Measurements from ENCODE around the gene STAG1.
A peak's percentile ranks its signal among the peaks of the same experiment; 100 is the strongest.

Gene STAG1

DNA sequence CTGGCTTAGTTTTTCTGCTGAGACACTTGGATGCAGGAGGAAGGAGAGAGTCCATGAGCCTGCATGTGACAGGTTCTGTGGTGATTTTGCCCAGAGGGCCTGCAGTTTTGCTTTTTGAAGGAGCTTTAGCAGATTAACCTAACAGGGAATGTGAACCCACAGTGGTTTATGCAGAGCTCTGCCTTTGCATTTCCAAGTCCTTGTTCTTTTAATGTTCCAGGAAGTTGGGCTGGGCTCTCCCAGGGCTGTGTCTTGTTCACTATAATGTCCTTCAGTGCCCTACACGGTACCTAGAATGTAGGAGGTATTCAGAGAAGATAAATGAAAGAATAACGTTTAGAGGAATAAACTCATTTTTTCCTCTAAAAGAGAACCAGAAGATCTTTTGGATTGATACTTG is 451.7 kb downstream of the STAG1 start:
- H3K27ac ChIP-seq (replicated peaks): no peak overlapping the region
- no peak for TF ChIP-seq POLR2AphosphoS5 (IDR thresholded peaks at IDR 0.05; ENCODE audit: low read depth)
- no peak for TF ChIP-seq REST (IDR thresholded peaks at IDR 0.05; ENCODE audit: insufficient replicate concordance, low read depth)
- TF ChIP-seq, protein P1, sequence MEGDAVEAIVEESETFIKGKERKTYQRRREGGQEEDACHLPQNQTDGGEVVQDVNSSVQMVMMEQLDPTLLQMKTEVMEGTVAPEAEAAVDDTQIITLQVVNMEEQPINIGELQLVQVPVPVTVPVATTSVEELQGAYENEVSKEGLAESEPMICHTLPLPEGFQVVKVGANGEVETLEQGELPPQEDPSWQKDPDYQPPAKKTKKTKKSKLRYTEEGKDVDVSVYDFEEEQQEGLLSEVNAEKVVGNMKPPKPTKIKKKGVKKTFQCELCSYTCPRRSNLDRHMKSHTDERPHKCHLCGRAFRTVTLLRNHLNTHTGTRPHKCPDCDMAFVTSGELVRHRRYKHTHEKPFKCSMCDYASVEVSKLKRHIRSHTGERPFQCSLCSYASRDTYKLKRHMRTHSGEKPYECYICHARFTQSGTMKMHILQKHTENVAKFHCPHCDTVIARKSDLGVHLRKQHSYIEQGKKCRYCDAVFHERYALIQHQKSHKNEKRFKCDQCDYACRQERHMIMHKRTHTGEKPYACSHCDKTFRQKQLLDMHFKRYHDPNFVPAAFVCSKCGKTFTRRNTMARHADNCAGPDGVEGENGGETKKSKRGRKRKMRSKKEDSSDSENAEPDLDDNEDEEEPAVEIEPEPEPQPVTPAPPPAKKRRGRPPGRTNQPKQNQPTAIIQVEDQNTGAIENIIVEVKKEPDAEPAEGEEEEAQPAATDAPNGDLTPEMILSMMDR (IDR thresholded peaks at IDR 0.05; ENCODE audit: insufficient read depth, low read length): no peak
- no peak for TF ChIP-seq GABPA (IDR thresholded peaks at IDR 0.05; ENCODE audit: low read depth)
- no peak for TF ChIP-seq SPI1 (IDR thresholded peaks at IDR 0.05; ENCODE audit: borderline replicate concordance, low read depth)
- DNase-seq (ENCODE audit: low read depth in 1 of 2, low spot score in 1 of 2): no peak
- no peak overlapping the region for H3K4me3 ChIP-seq (replicated peaks; ENCODE audit: insufficient read depth, low read length)
- no peaks in the 10 kb centered on the region for H3K27me3 ChIP-seq (ENCODE audit: insufficient read depth, poor library complexity, severe bottlenecking)

- TF ChIP-seq, protein P1 (IDR thresholded peaks at IDR 0.05; ENCODE audit: insufficient read depth, low read length): no peak
- TF ChIP-seq REST (IDR thresholded peaks at IDR 0.05; ENCODE audit: insufficient replicate concordance, low read depth): no peak
- TF ChIP-seq POLR2AphosphoS5 (IDR thresholded peaks at IDR 0.05; ENCODE audit: low read depth): no peak
- no peaks in the 10 kb centered on the region for H3K27me3 ChIP-seq (ENCODE audit: insufficient read depth, poor library complexity, severe bottlenecking)
- H3K4me3 ChIP-seq (replicated peaks; ENCODE audit: insufficient read depth, low read length): no peak overlapping the region
- DNase-seq (ENCODE audit: low read depth in 1 of 2, low spot score in 1 of 2): no peak
- no peak overlapping the region for H3K27ac ChIP-seq (replicated peaks)
Observed at GRCh38 chr3:136297826-136298225, 454.4 kb downstream of the STAG1 start.

GRCh38 chr3:136296960-136297359 is 455.2 kb downstream of the STAG1 start:
- no peak for TF ChIP-seq GABPA (IDR thresholded peaks at IDR 0.05; ENCODE audit: low read depth)
- no peak overlapping the region for H3K27ac ChIP-seq (replicated peaks)
- DNase-seq (ENCODE audit: low read depth in 1 of 2, low spot score in 1 of 2): no peak
- no peaks in the 10 kb centered on the region for H3K27me3 ChIP-seq (ENCODE audit: insufficient read depth, poor library complexity, severe bottlenecking)
- H3K4me3 ChIP-seq (replicated peaks; ENCODE audit: insufficient read depth, low read length): no peak overlapping the region

GRCh38 chr3:136294176-136294575 is 458.0 kb downstream of the STAG1 start:
- H3K4me3 ChIP-seq (replicated peaks; ENCODE audit: insufficient read depth, low read length): no peak overlapping the region
- no peak overlapping the region for H3K27ac ChIP-seq (replicated peaks)
- no peaks in the 10 kb centered on the region for H3K27me3 ChIP-seq (ENCODE audit: insufficient read depth, poor library complexity, severe bottlenecking)
- peak in 1 of 2 experiments; percentile 42 for DNase-seq (ENCODE audit: low read depth in 1 of 2, low spot score in 1 of 2)
- TF ChIP-seq, protein P1 (IDR thresholded peaks at IDR 0.05; ENCODE audit: insufficient read depth, low read length): no peak
